ENCODE results near the gene SLC25A41. TPM values are rescaled to one million over a fixed set of nuclear protein-coding genes. Genes with fewer than 3 reads are reported as not detected.

The SLC25A41 gene
- polyA plus RNA-seq, 3 donors: not detected

- no peaks in the 10 kb centered on the region for H3K36me3 Mint-ChIP-seq
- no peak overlapping the region for H3K27ac Mint-ChIP-seq
- H3K4me1 ChIP-seq (ENCODE audit: control insufficient read depth in 1 of 2, insufficient read depth in 2 of 2, low read length in 2 of 2): no peaks in the 10 kb centered on the region
- no peak for TF ChIP-seq CTCF (IDR thresholded peaks at IDR 0.05)
- no peak overlapping the region for H3K27ac ChIP-seq (ENCODE audit: low read depth in 1 of 2, low read length in 2 of 2)
- WGBS (ENCODE audit: insufficient coverage): 100% methylated on average over 2 of the region's 5 CpGs
- intact Hi-C loops (cut with micrococcal nuclease): no loop called here
- H3K27me3 Mint-ChIP-seq (ENCODE audit: low read depth in 3 of 3): peaks cover 2 to 5% (median 3%) of the 10 kb centered on the region in 3 donors
- H3K9ac ChIP-seq (ENCODE audit: insufficient read depth, low read length, poor library complexity, severe bottlenecking): no peak overlapping the region
- H3K9me3 Mint-ChIP-seq: peaks cover 7 to 31% (median 21%) of the 10 kb centered on the region in 7 donors
- no peak for DNase-seq
- H3K36me3 ChIP-seq (replicated peaks in 1 of 2; ENCODE audit: control insufficient read depth in 1 of 2, insufficient read depth in 2 of 2, low read length in 2 of 2): no peaks in the 10 kb centered on the region
- no peaks in the 10 kb centered on the region for H3K79me2 ChIP-seq (ENCODE audit: insufficient read depth, low read length)
- H3K4me3 ChIP-seq (replicated peaks in 1 of 3; ENCODE audit: low read depth in 2 of 3, low read length in 3 of 3): no peak overlapping the region
- H3K9me3 ChIP-seq (replicated peaks in 1 of 2; ENCODE audit: control insufficient read depth in 1 of 2, insufficient read depth in 1 of 2, low read length in 2 of 2): peaks cover 13% of the 10 kb centered on the region in 2 donors
- no peaks in the 10 kb centered on the region for H3K4me1 Mint-ChIP-seq
- H4K20me1 ChIP-seq (ENCODE audit: insufficient read depth, low read length): no peaks in the 10 kb centered on the region
- H3K27me3 ChIP-seq (ENCODE audit: control insufficient read depth in 2 of 2, insufficient read depth in 2 of 2, low read length in 2 of 2): peaks cover 0 to 2% of the 10 kb centered on the region in 2 donors
- H2AFZ ChIP-seq (ENCODE audit: insufficient read depth, low read depth, low read length, poor library complexity, severe bottlenecking): no peak overlapping the region
- no peak overlapping the region for H3K4me2 ChIP-seq (replicated peaks; ENCODE audit: extremely low read depth, low read length, poor library complexity, severe bottlenecking)
- no peak overlapping the region for H3K4me3 Mint-ChIP-seq
Measured at GRCh38 chr19:6450166-6450565, 16.6 kb upstream of the SLC25A41 start.

- DNase-seq: no peak
- no peak overlapping the region for H2AFZ ChIP-seq (ENCODE audit: insufficient read depth, low read depth, low read length, poor library complexity, severe bottlenecking)
- TF ChIP-seq CTCF (IDR thresholded peaks at IDR 0.05): no peak
- Mint-ChIP-seq H3K4me1 (no peaks in the 10 kb centered on the region), H3K27ac (no peak overlapping the region), H3K36me3 (no peaks in the 10 kb centered on the region), H3K9me3 (peaks cover 0 to 11% (median 3%) of the 10 kb centered on the region in 7 donors), H3K27me3 (ENCODE audit: low read depth in 3 of 3) (peaks cover 2 to 5% (median 3%) of the 10 kb centered on the region in 3 donors), H3K4me3 (no peak overlapping the region)
- no peak overlapping the region for H3K4me2 ChIP-seq (replicated peaks; ENCODE audit: extremely low read depth, low read length, poor library complexity, severe bottlenecking)
- H3K9ac ChIP-seq (ENCODE audit: insufficient read depth, low read length, poor library complexity, severe bottlenecking): no peak overlapping the region
- no CpG with 5 or more reads among the region's 3 CpGs for WGBS (ENCODE audit: insufficient coverage)
- no peaks in the 10 kb centered on the region for H3K27me3 ChIP-seq (ENCODE audit: control insufficient read depth in 2 of 2, insufficient read depth in 2 of 2, low read length in 2 of 2)
- no peaks in the 10 kb centered on the region for H3K4me1 ChIP-seq (ENCODE audit: control insufficient read depth in 1 of 2, insufficient read depth in 2 of 2, low read length in 2 of 2)
- H4K20me1 ChIP-seq (ENCODE audit: insufficient read depth, low read length): no peaks in the 10 kb centered on the region
- intact Hi-C loops (cut with micrococcal nuclease): no loop called here
- no peak overlapping the region for H3K27ac ChIP-seq (ENCODE audit: low read depth in 1 of 2, low read length in 2 of 2)
- H3K4me3 ChIP-seq (replicated peaks in 1 of 3; ENCODE audit: low read depth in 2 of 3, low read length in 3 of 3): no peak overlapping the region
- H3K9me3 ChIP-seq (replicated peaks in 1 of 2; ENCODE audit: control insufficient read depth in 1 of 2, insufficient read depth in 1 of 2, low read length in 2 of 2): no peaks in the 10 kb centered on the region
- H3K36me3 ChIP-seq (replicated peaks in 1 of 2; ENCODE audit: control insufficient read depth in 1 of 2, insufficient read depth in 2 of 2, low read length in 2 of 2): no peaks in the 10 kb centered on the region
- no peaks in the 10 kb centered on the region for H3K79me2 ChIP-seq (ENCODE audit: insufficient read depth, low read length)
Measured at GRCh38 chr19:6448045-6448444, 14.5 kb upstream of the SLC25A41 start.

Measured in CD14-positive monocyte (primary cell).